SIG-M5 (cell line): ENCODE results near the gene XPR1.
"Not testable (repeated sequence)": the region's sequence is repeated elsewhere in the genome, so short reads cannot be mapped to it uniquely, and the experiment has no call there.

ENCODE experiments used
- DNase-seq: peaks from one replicate; lab custom pipeline; 2025; lab: John Stamatoyannopoulos, UW

XPR1 gene

DNA sequence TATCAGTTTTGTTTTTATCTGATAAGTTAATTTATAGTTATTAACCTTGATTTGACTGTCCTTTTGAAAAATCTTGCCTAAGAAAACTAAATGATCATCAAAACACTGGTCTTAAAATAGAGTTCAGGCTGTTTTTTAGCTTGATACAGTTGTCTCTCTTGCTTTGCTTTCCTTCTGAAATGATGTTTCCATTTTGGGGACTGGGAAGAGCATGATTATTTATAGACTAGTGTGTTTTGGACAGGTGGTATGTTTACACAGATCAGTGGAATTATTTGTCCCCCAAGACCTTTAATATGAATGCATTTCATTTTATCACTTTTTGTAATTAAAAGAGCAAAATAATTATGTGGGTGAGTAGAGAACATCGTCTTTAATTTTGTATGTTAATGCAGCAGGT, 90.8 kb downstream of the XPR1 start:
- DNase-seq, result no peak

DNA sequence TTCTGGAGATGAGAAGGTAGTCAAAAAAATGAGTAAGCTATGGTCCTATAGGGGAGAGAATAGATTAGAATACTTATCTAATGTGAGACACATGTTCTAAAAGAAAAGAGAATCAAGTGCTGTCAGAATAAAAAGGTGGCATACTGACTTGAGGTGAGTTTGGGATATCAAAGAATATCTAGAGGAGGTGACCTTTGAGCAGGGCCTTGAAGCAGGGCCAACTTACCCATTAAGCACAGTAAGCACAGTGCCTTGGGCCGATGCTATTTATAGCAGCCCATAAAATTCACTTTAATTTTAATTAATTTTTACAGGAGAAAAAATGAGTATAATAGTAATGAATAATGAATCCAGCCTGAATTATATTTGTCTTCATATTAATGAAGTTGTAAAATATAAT, 92.2 kb downstream of the XPR1 start:
- no peak for DNase-seq

DNA sequence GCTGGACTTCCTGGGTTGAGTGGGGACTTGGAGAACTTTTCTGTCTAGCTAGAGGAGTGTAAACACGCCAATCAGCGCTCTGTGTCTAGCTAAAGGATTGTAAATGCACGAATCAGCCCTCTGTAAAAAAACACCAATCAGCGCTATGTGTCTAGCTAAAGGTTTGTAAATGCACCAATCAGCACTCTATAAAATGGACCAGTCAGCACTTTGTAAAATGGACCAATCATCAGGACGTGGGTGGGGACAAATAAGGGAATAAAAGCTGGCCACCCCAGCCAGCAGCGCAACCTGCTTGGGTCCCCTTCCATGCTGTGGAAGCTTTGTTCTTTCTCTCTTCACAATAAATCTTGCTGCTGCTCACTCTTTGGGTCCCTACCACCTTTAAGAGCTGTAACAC, 94.2 kb downstream of the XPR1 start:
- DNase-seq, result not testable (repeated sequence)

DNA sequence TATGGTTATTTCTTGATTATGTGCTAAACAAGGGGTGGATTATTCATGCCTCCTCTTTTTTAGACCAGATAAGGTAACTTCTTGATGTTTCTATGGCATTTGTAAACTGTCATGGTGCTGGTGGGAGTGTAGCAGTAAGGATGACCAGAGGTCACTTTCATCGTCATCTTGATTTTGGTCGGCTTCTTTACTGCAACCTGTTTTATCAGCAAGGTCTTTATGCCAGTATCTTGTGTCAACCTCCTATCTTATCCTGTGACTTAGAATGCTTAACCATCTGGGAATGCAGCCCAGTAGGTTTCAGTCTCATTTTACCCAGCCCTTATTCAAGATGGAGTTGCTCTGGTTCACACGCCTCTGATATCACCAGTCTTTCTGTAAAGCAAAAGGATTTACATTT, 95.9 kb downstream of the XPR1 start:
- not testable (repeated sequence) for DNase-seq

DNA sequence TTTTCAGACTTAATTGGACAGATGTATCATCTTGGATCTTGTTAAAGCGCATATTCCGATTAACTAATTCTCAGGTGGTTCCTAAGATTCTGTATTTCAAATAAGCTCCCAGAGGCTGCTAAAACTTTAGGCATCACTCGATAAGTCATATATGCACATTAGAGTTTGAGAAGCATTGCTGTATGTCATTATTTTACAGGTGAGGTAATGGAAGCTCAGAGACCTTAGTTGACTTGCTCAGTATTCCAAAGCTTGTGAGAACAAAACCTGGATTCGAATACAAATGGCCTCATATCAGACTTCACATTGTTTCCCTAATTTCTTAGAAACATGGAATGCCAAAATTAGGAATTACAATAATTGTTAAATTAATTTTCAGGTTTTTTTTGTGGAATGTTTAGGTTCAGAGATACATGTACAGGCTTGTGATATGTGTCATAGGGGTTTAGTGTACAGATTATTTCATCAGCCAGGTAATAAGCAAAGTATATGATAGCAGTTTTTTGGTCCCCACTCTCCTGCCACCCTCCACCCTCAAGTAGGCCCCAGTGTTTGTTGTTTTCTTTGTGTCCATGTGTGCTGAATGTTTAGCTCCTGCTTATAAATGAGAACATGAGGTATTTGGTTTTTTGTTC, 96.8 kb downstream of the XPR1 start:
- no peak for DNase-seq

DNA sequence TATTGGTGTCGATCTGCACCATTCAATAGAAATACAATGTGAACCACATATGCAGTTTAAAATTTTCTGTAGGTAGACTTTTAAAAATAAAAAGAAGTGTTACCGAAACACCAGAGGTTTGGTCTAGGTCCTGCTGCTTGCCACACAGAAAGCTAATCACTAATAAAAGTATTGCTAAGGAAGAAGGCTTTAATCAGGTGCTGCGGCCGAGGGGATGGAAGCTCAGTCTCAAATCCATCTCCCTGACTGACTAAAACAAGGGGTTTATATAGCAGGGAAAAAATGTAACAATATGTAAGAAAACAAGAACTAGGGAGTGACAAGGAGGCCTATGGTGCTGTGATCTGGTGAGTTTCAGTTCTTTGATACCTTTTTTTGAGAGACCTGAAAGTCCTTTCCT, 99.3 kb downstream of the XPR1 start:
- DNase-seq, result no peak

DNA sequence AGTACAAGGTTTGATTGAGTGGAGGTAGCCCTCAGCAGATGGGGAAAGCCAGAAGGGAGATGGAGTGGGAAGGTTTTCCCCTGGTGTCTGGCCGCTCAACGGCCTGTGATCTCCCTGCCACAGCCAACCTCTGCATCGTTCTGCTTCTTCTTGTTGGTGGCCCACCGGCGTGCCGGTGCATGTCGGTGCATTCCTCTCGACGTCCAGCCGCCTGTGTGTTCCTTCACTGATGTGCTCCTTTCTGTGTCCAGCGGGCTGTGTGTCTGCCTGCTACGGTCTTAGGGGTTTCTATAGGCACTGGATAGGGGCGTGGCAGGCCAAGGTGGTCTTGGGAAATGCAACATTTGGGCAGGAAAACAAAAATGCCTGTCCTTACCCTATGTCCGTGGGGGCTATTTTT, 101.0 kb downstream of the XPR1 start:
- DNase-seq, result no peak

DNA sequence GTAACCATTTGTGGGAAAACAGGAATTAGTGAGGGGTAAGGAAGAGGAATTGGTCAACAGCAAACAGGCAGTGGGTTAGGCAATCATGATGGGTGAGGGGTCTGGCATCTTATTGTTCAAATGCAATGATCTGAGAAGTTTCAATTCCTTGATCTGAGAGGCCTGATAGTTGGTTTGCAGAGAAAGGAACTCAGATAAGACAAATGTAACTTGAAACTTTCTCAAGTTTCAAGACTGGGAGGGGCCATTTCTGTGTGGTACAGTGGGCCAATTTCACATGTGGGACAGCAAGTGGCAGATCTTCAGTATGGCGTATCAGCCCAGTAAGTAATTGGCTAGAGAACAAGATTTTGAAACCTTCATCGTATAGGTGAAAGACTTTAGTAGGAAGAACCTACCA, 102.5 kb downstream of the XPR1 start:
- DNase-seq, result no peak

DNA sequence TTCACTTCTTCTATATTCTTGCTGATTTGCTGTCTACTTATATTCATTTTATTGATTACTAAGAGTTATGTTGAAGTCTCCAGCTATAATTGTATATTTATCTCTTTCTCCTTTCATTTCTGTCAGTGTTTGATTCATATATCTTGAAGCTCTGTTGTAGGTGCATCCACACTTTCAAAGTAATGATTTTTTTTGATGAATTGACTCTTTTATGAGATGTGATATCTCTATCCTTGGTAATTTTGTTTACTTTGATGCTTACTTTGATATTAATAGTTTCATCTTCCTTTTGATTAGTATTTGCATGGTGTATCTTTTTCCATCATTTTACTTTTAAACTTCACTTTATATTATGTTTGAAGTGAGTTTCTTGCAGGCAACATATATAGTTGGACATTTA, 110.8 kb downstream of the XPR1 start:
- no peak for DNase-seq

DNA sequence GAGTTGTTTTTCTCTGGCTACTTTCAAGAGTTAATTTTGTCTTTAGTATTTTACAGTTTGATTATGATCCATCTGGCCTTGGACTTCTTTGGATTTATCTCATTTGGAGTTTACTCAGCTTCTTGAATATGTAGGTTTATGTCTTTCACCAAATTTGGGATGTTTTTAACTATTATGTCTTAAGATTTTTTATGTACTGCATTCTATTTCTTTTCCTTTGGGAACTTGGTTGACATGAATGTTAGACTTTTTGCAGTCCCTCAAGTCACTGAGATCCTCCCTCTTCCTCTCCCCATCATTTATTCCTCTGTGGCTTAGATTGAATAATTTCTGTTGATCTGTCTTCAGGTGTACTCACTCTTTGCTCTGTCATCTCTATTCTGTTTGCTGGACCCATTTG, 112.0 kb downstream of the XPR1 start:
- no peak for DNase-seq

DNA sequence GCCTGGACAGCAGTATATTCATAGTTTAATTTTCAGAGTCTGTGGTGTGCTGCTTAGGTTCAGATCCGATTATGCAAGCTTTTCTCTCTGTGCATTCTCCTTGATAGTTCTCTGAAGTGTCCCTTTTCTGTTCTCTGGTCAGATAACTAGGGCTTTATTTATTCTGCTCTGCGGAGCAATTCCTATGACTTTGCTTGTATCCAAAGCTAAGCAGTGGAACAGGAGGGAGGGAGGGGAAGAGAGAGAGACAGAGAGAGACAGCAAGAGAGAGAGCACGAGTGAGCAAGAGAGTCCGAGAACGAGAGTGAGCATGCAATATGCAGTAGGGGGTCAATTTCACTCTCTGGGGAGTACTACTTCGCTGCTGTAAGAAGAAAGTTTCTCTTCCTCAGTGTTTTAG, 113.3 kb downstream of the XPR1 start:
- no peak for DNase-seq

DNA sequence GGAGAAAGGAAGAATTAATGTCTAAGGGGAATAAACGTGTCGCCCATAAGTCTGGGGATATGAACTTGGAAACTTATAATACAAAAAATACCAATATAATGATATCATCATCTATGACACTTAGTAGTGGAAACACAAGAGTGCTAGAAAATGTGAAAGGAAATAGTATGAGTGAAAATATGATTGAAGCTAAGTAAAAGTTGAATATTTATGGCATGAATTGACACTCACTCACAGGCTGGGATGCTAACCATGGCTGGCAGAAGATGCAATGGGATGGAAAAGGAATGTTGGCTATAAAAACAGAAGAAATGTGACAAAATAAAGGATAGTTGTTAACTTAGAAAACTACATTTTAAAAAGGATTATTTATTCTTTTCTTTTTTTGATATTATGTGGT, 120.1 kb downstream of the XPR1 start:
- no peak for DNase-seq

DNA sequence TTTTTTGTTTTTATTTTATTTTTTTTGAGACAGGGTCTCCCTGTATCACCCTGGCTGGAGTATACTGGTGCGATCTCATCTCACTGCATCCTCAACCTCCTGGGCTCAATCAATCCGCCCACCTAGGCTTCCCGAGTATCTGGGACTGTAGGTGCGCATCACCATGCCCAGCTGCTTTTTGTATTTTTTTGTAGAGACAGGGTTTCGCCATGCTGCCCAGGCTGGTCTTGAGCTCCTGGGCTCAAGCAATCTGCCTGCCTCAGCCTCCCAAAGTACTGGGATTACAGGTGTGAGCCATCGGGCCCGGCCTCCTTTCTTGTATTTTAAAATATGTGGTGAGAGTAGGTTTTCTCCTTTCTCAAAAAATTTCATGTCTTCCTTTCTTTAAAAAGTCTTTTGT, 122.6 kb downstream of the XPR1 start:
- DNase-seq, result no peak

DNA sequence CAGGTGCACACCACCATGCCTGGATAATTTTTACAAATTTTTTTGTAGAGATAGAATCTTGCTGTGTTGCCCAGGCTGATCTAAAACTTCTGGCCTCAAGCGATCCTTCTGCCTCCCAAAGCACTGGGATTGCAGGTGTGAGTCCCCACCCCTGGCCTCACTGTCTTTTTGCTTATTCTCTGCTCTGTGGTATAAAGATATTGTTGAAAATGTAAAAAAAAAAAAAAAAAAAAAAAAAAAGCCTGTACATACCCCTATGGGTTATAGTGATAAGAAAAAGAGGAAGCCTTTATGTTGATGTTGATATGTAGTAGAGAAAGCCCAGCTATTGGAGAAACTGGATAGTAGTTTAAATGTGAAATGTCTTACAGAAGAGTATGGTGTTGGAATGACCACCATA, 125.8 kb downstream of the XPR1 start:
- DNase-seq, result no peak

DNA sequence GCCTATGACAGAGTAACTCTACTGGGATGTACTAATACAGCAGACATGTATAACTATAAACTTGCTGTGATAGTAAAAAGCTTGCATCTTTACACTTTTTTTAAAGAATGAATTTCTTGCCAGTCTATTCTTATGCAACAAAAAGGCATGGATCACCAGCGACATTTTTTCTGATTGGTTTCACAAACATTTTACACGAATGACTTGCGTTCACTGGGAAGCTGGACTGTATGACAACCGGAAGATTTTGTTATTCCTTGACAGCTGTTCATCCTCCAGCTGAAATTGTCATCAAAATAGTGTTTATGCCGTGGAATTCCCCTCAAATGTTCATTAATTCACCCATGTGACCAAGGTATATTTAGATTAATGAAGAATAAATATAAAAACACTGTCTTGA, 131.0 kb downstream of the XPR1 start:
- DNase-seq, result no peak

DNA sequence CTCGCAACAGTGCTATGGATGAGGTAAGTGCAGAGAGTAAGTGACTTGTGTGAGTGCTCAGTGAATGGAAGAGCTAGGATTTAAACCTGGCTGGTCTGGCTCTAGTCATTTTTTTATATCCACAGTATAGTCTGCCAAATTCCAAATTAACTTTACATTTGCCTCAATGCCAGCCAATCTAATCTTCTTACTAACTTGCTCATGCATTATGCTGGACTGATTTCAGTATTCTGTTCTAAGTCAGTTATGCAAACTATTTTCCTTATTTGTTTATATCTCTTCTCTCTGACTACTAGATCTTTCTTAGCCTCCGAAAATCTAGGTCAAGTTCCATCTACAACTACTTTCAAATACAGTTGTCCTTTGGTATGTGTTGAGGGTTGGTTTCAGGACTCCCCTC, 133.3 kb downstream of the XPR1 start:
- DNase-seq, result no peak

DNA sequence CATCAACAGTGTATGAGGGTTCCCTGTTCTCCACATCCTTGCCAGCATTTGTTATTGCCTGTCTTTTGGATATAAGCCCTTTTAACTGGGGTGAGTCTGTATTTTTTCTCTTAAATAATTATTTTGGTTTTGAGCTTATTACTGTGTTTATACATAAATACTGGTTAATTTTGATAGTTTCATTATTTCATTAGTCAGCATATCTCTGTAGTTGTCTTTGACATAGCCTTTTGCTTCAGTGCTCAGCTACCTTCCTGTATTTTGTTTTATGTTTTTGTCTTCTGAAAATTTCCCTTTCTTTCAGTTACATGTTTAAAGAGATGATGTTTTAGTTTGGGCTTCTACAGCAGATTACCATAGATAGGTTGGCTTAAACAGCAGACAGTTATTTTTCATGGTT, 138.1 kb downstream of the XPR1 start:
- no peak for DNase-seq

DNA sequence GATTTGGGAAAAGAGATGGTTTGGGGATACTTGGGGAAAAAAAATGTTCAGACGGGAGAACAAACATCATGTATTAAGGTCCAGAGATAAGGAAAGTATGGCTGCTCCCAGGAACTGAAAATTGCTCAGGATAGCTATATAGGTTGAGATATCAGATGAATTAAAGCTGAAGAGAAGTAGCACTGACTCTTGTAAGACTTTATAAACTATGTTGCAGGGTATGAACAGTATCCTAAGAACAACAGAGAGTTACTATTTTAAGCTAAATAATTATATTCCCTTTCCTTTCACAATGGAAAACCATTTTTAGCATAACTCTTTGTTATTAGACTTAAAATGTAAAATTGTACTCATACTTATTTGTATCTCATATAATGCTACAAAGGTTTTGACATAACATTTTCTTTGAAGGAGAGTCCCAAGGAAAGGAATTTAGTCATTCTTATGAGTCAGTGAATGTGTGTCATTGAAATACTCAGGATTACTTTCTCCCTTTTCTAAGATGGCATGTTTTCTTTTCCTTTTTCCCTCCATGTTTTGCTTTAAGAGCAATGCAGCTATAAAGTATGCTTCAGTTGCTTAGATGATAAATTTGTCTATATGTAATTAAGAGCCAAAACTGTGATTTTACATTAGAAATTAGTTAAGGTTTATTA, 141.5 kb downstream of the XPR1 start:
- no peak for DNase-seq

DNA sequence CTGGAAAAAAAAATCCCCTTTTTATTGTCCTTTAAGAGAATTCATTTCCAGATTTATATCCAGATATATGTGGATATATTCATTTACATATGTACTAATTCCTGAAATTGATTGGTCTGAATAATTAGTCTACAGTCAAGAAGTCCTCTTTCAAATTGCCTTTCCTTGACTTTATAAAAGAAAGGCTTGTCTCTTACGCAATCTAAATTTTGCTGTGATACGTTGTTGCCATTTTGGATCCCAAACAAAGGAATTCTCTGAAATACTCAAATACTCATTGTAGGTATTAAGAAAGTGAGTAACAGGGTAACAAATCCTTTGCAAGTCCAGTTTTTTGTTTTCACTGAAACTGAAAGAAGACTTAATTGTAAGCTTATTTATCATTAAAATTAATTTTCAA, 144.0 kb downstream of the XPR1 start:
- DNase-seq, result no peak

DNA sequence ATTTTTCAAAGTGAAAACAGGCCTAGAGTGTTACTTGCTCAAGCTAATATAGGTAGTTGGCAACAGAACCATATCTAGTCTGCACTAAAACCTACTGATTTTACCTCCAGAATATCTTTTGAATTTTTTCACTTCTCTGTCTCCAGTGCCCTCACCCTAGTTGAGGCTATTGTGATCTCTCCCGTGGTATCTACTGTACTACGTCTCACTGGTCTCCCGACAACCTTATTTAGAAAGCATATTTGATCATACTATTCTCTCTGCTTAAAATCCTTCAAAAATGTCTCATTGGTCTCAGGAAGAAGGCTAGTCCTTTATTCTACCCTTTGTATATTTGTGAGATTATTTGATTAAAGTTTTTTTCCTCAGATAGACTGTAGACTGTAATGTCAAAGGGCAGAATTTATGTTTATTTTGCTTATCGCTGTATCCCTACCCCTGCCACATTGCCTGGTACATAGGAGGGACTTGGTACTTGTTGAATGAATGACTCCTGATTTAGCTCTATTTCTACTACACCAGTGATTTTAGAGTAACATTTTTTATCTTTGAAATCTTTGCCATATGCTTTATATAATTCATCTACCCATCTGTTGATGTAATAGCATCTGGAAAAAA, 145.4 kb downstream of the XPR1 start:
- no peak for DNase-seq

DNA sequence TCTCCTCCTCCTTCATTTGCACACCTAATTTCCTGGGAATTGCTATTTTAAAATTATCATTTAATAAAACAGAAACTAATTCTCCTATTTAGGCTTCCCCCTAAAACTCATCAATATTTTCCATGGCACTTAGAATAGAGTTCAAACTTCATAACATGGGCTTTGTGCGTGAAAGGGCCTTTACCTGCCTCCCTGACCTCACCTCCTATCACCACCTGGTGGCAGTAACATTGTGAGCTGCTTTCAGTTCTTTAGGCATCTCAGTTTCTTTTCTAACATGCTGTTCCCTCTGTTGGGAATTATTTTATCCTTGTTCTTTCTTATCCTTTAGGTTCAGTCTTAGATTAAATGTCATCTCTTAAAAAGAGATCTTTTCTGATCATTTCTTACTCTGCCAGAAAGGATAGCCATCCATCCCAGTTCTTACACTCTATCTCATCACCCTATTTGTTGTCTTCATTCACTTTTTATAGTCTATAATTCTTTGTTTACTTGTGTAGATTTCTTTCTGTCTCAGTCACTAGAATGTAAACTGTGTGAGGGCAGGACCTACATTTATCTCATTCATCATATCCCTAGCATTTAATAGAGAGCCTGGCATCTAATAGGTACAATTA, 147.1 kb downstream of the XPR1 start:
- DNase-seq, result no peak

DNA sequence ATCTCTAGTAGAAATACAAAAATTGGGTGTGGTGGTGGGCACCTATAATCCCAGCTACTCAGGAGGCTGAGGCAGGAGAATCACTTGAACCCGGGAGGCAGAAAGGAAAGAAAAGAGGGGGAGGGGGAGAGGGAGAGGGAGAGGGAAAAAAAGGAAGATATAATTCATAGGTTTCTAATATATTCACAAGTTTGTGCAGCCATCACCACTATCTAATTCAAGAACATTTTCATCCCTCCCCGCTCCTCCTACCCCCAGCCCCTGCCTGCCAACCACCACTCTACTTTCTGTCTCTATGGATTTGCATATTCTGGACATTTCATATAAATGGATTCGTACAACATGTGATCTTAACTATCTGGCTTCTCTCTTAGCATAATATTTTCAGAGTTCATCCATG, 147.8 kb downstream of the XPR1 start:
- no peak for DNase-seq

DNA sequence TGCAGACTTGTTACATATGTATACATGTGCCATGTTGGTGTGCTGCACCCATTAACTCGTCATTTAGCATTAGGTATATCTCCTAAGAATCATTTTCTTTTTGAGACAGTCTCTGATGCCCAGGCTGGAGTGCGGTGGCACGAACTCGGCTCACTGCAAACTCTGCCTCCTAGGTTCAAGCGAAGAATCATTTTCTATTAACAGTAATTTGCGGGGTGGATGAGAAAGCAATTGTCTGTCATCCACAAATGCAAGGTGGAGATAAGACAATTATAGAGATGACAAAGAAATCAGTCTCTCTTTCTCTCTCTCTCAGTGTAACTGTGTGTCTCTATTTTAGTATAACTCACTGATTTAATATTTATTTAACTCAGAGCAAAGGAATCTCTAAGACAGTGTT, 149.9 kb downstream of the XPR1 start:
- no peak for DNase-seq
